ENCODE results near the gene CERS6.

CERS6 gene

DNA sequence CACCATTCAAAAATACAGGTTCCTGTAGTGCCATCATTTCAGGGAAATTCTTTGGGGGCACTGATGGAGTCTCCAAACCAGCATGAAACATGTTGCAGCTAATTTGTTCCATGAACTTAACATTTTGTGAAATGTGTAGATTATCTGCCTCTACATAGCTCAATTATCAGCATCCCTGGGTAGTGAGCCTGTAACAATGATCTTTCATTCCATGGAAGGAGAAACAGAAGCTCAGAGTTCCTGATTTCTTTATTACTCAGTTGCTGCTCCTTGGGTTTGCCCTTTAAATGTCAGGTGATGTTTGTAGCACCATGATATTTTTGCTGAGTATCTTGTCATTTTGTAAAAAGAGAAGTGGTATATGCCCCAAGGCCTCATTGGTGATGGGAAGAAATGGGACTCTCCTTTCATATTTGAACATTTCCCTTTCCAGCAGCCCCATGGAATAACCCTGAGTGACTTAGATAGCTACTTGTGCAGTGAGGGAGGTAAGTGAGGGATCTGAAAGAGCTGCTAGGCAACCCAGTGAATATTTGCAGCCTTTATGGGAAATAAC lies 146.9 kb downstream of the CERS6 start:
- H3K9me3 ChIP-seq: no peaks in the 10 kb centered on the region

DNA sequence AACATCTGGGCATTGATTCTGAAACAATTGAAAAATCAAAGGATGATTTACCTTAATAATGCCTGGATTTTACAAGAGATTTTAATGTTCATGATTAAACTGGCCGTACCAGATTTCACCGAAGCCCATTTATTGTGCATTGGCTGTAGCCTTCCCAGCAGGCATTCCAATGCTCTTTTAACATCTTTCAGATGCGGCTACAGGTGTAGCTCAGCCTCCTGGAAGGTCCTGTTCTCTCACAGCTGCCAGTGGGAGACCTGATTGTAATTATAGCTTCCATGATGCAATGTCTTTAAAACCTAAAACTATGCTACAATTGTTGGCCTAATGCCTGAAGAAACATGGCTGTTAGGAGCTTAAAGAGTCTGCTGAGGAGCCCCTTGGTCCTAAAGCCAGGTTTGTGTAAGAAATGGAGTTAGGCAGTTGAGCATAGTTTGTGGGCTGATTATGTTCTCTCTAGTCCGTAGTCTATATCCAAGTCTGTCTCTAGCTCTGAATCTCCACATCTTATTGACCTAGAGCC lies 147.4 kb downstream of the CERS6 start:
- Histone ChIP-seq H3K4me3 (ENCODE audit: low read depth, low read length) (no peak overlapping the region), H3K9me3 (no peaks in the 10 kb centered on the region), H3K27me3 (no peaks in the 10 kb centered on the region), H3K36me3 (no peaks in the 10 kb centered on the region), H3K4me1 (no peaks in the 10 kb centered on the region)
- DNase-seq: no peak
- TF ChIP-seq, protein P1, sequence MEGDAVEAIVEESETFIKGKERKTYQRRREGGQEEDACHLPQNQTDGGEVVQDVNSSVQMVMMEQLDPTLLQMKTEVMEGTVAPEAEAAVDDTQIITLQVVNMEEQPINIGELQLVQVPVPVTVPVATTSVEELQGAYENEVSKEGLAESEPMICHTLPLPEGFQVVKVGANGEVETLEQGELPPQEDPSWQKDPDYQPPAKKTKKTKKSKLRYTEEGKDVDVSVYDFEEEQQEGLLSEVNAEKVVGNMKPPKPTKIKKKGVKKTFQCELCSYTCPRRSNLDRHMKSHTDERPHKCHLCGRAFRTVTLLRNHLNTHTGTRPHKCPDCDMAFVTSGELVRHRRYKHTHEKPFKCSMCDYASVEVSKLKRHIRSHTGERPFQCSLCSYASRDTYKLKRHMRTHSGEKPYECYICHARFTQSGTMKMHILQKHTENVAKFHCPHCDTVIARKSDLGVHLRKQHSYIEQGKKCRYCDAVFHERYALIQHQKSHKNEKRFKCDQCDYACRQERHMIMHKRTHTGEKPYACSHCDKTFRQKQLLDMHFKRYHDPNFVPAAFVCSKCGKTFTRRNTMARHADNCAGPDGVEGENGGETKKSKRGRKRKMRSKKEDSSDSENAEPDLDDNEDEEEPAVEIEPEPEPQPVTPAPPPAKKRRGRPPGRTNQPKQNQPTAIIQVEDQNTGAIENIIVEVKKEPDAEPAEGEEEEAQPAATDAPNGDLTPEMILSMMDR (IDR thresholded peaks at IDR 0.05; ENCODE audit: low read depth, low read length): no peak

More for the DNA sequence above, 146.9 kb downstream of the CERS6 start:
- TF ChIP-seq, protein P1 (IDR thresholded peaks at IDR 0.05; ENCODE audit: low read depth, low read length): no peak
- no peaks in the 10 kb centered on the region for H3K4me1 ChIP-seq
- DNase-seq: no peak
- H3K4me3 ChIP-seq (ENCODE audit: low read depth, low read length): no peak overlapping the region
- no peaks in the 10 kb centered on the region for H3K36me3 ChIP-seq
- no peaks in the 10 kb centered on the region for H3K27me3 ChIP-seq

DNA sequence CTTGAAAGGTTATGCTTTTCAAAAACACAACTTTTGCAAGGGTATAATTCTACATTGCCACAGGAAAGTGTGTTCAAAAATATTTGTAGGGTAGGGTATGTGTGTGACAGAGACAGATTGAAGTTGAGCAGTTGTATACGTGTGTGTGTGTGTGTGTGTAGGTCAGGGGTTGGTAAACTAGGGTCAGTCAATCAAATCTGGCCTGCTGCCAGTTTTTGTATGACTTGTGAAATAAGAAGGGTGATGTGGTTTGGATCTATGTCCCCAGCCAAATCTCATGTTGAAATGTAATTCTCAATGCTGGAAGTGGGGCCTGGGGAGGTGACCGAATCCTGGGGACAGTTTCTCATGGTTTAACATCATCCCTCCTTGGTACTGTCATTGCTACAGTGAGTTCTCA lies 148.2 kb downstream of the CERS6 start:
- H3K36me3 ChIP-seq: no peaks in the 10 kb centered on the region
- H3K4me3 ChIP-seq (ENCODE audit: low read depth, low read length): no peak overlapping the region
- TF ChIP-seq, protein P1 (IDR thresholded peaks at IDR 0.05; ENCODE audit: low read depth, low read length): no peak
- H3K27me3 ChIP-seq: no peaks in the 10 kb centered on the region
- no peak for DNase-seq
- no peaks in the 10 kb centered on the region for H3K9me3 ChIP-seq
- H3K4me1 ChIP-seq: no peaks in the 10 kb centered on the region

DNA sequence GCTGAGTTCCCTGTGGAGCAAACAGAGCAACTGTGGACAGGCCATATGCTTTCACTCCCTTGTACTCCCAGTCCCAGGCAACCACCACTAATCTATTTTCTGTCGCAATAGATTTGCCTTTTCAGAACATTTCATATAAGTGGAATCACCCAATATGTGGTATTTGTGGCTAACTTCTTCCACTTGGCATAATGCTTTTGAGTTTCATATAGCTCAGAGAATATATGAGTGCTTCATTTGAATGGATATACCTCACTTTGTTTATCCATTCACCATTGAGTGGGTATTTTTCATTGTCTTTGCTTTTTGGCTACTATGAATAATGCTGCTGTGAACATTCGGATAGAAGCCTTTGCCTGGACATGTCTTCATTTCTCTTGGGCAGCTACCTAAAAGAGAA lies 151.9 kb downstream of the CERS6 start:
- TF ChIP-seq, protein P1 (IDR thresholded peaks at IDR 0.05; ENCODE audit: low read depth, low read length): no peak
- Histone ChIP-seq H3K36me3 (no peaks in the 10 kb centered on the region), H3K27me3 (no peaks in the 10 kb centered on the region), H3K4me1 (no peaks in the 10 kb centered on the region), H3K4me3 (ENCODE audit: low read depth, low read length) (no peak overlapping the region), H3K9me3 (no peaks in the 10 kb centered on the region)
- DNase-seq: no peak

DNA sequence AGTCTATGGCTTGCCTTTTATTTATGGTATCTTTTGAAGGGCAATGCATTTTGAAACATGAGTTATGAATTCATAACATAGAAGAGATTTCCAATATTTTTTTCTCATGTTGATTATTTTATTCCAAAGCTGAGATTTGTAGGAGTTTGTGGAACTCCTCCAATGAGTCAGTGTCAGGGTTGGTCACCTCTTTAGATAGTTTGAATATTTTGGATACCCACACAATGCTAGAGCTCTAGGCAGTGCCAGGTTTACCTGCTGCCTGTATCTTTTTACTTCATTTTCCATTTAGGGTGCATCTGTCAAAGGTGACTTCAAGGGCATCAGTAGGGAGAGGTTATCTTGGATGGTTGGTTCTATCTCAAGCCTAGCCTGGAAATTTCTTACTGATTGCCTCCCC lies 152.7 kb downstream of the CERS6 start:
- no peaks in the 10 kb centered on the region for H3K9me3 ChIP-seq
- TF ChIP-seq, protein P1 (IDR thresholded peaks at IDR 0.05; ENCODE audit: low read depth, low read length): no peak
- no peaks in the 10 kb centered on the region for H3K27me3 ChIP-seq
- no peak overlapping the region for H3K4me3 ChIP-seq (ENCODE audit: low read depth, low read length)
- DNase-seq: no peak
- H3K4me1 ChIP-seq: no peaks in the 10 kb centered on the region
- H3K36me3 ChIP-seq: no peaks in the 10 kb centered on the region

DNA sequence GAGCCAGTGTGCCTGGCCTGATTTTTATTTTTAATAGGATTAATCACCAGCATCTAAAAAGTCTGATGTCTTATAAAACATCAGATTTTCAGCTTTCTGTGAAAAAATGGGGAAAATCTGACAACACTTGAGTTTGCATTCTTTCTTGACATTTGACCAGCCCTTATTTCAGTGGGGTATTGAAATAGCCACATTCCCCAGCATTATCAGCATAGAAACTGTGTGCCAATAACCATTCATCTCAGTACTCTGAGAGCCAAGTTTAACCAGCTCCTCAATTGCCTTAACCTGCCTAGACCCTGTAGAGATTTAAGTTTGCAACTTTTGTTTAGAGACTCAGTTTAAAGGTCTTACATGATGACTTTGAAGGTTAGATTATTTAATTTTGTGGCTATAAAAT lies 155.0 kb downstream of the CERS6 start:
- Histone ChIP-seq H3K27me3 (no peaks in the 10 kb centered on the region), H3K36me3 (no peaks in the 10 kb centered on the region), H3K9me3 (no peaks in the 10 kb centered on the region), H3K4me3 (ENCODE audit: low read depth, low read length) (no peak overlapping the region), H3K4me1 (no peaks in the 10 kb centered on the region)
- TF ChIP-seq, protein P1 (IDR thresholded peaks at IDR 0.05; ENCODE audit: low read depth, low read length): no peak
- no peak for DNase-seq

Measured in BE2C (cell line).